HG03103 (cell line): ENCODE results near the gene RDH8.

ENCODE experiments used
- ATAC-seq: cut with Tn5 transposase; IDR thresholded peaks from one replicate; pipeline ENCODE4 v1.9.1; 2021; ENCODE audit warnings: low read depth; ENCODE audit not compliant: unreplicated experiment

The RDH8 gene

GRCh38 chr19:10033614-10034013, 20.3 kb downstream of the RDH8 start:
- no peak for ATAC-seq

GRCh38 chr19:10036601-10037071, 23.4 kb downstream of the RDH8 start:
- ATAC-seq, result no peak

GRCh38 chr19:10037367-10037766, 24.1 kb downstream of the RDH8 start:
- no peak for ATAC-seq

GRCh38 chr19:10037809-10038208, 24.5 kb downstream of the RDH8 start:
- ATAC-seq, result no peak

GRCh38 chr19:10043286-10043927, 30.1 kb downstream of the RDH8 start:
- no peak for ATAC-seq

- ATAC-seq, result no peak
Measured at GRCh38 chr19:10044390-10044789, 31.1 kb downstream of the RDH8 start.

- no peak for ATAC-seq
Measured at GRCh38 chr19:10045371-10045770, 32.1 kb downstream of the RDH8 start.

- no peak for ATAC-seq
Measured at GRCh38 chr19:10049626-10050025, 36.3 kb downstream of the RDH8 start.

- no peak for ATAC-seq
Measured at GRCh38 chr19:10052602-10053360, 39.5 kb downstream of the RDH8 start.

- ATAC-seq, result no peak
Measured at GRCh38 chr19:10061717-10062310, 48.5 kb downstream of the RDH8 start.

GRCh38 chr19:10068205-10068604, 54.9 kb downstream of the RDH8 start:
- no peak for ATAC-seq

GRCh38 chr19:10069046-10069445, 55.8 kb downstream of the RDH8 start:
- ATAC-seq, result no peak

GRCh38 chr19:10070730-10071446, 57.6 kb downstream of the RDH8 start:
- no peak for ATAC-seq
